Nephron (organoid): ENCODE data around the gene MYO18B.

Experiments
- H3K27ac Mint-ChIP-seq, 3 experiments: 2 replicates each; pipeline ENCODE4 v1.8.0; 2020; ENCODE audit warnings: mixed read lengths in 3 of 3, mild to moderate bottlenecking in 2 of 3, moderate library complexity in 1 of 3
- H3K27me3 Mint-ChIP-seq: 2 replicates; pipeline ENCODE4 v1.8.0; 2021; ENCODE audit warnings: low read depth, mild to moderate bottlenecking, moderate library complexity, mixed read lengths
- H3K36me3 Mint-ChIP-seq: 2 replicates; pipeline ENCODE4 v1.8.0; 2020; ENCODE audit warnings: low read depth, mixed read lengths
- H3K4me1 Mint-ChIP-seq: 2 replicates; pipeline ENCODE4 v1.8.0; 2020; ENCODE audit warnings: mixed read lengths
- H3K4me3 Mint-ChIP-seq, 3 experiments: 2 replicates each; pipeline ENCODE4 v1.8.0; 2020; ENCODE audit warnings: mild to moderate bottlenecking in 3 of 3, mixed read lengths in 3 of 3, moderate library complexity in 2 of 3
- H3K9me3 Mint-ChIP-seq: 2 replicates; pipeline ENCODE4 v1.8.0; 2020; ENCODE audit warnings: mixed read lengths
- CTCF ChIP-seq, 3 experiments: fragments of 200-600 bp; sonication (generic); IDR thresholded peaks; one replicate each; pipeline ENCODE4 v1.5.0; 2021; ENCODE audit warnings: antibody characterized with exemption in 3 of 3; ENCODE audit not compliant: unreplicated experiment in 3 of 3

The MYO18B gene

DNA sequence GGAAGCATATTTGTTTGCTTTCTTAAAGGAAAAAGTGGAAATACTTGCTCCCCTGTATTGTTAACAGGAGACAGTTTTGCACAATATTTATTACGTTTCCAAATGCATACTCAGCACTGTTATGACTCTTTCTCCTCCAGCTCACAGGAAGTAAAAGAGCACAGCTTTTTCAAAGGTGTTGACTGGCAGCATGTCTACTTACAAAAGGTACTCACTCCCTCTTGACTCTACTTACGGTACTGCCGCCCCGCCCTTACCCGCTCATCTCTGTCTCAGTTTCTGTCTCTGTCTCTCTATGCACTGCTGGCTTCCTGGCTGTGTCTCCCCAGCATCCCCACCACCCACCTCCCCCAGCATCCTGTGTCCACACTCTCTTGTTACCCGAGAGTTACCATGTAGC is 32.2 kb upstream of the MYO18B start:
- no peak for TF ChIP-seq CTCF (IDR thresholded peaks at IDR 0.05; ENCODE audit: unreplicated experiment in 3 of 3)
- peaks cover 15% of the 10 kb centered on the region for H3K36me3 Mint-ChIP-seq
- no peaks in the 10 kb centered on the region for H3K9me3 Mint-ChIP-seq
- no peak overlapping the region for H3K4me3 Mint-ChIP-seq
- H3K27me3 Mint-ChIP-seq, result peaks cover 5% of the 10 kb centered on the region
- H3K4me1 Mint-ChIP-seq, result peaks cover 22% of the 10 kb centered on the region
- H3K27ac Mint-ChIP-seq, result no peak overlapping the region

DNA sequence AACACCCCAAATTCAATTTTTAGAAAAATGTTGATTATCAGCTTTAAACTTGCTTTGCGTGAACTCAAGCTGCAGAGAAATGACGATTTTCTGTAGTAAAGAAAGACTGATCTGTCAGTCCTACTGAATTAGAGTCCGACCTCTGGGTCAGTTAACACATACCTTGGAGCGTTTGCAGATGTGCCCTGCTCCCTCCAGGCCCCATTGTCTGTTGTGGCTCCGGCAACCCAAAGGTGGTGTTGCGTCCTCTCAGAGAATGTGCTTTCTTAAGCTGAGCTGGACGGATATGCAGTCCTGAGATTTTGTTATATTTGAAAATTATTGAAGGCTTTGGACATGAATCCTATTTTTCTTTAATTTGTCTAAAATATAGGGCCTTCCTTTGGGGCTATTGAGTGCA is 31.5 kb upstream of the MYO18B start:
- Mint-ChIP-seq H3K4me3 (no peak overlapping the region), H3K9me3 (no peaks in the 10 kb centered on the region), H3K4me1 (peaks cover 23% of the 10 kb centered on the region), H3K27me3 (peaks cover 7% of the 10 kb centered on the region), H3K36me3 (peaks cover 15% of the 10 kb centered on the region), H3K27ac (no peak overlapping the region)
- no peak for TF ChIP-seq CTCF (IDR thresholded peaks at IDR 0.05; ENCODE audit: unreplicated experiment in 3 of 3)

- Mint-ChIP-seq H3K4me1 (peaks cover 26% of the 10 kb centered on the region), H3K27ac (no peak overlapping the region), H3K9me3 (no peaks in the 10 kb centered on the region), H3K4me3 (no peak overlapping the region), H3K27me3 (peaks cover 7% of the 10 kb centered on the region), H3K36me3 (peaks cover 18% of the 10 kb centered on the region)
- TF ChIP-seq CTCF (IDR thresholded peaks at IDR 0.05; ENCODE audit: unreplicated experiment in 3 of 3), result no peak
Measured at GRCh38 chr22:25711491-25711890, 30.5 kb upstream of the MYO18B start.

GRCh38 chr22:25712661-25713400 is 29.2 kb upstream of the MYO18B start:
- peaks cover 4% of the 10 kb centered on the region for H3K27me3 Mint-ChIP-seq
- no peaks in the 10 kb centered on the region for H3K9me3 Mint-ChIP-seq
- peaks cover 29% of the 10 kb centered on the region for H3K4me1 Mint-ChIP-seq
- no peak overlapping the region for H3K4me3 Mint-ChIP-seq
- TF ChIP-seq CTCF (IDR thresholded peaks at IDR 0.05; ENCODE audit: unreplicated experiment in 3 of 3), result no peak
- H3K36me3 Mint-ChIP-seq, result peaks cover 11% of the 10 kb centered on the region
- no peak overlapping the region for H3K27ac Mint-ChIP-seq

DNA sequence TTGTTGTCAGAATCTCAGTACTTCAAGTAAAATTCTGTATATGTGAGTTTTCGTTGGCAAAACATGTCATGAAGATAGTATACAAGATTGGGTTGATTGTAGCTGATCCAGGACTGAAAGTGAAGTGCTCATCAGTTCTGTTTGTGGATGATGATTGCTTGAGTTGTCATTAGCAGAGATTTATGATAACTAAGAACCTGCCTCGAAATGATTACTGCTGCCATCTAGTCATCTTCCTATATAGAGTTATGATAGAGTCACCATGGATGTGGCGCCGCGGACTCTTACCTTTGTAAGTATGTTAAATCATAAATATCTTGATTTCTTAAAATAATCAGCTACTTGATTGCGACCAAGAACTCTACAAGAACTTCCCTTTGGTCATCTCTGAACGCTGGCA is 27.9 kb upstream of the MYO18B start:
- no peak overlapping the region for H3K4me3 Mint-ChIP-seq
- no peaks in the 10 kb centered on the region for H3K9me3 Mint-ChIP-seq
- H3K27ac Mint-ChIP-seq, result peak overlapping the region in 2 of 3 experiments; percentile 31 to 79
- H3K4me1 Mint-ChIP-seq, result peaks cover 36% of the 10 kb centered on the region
- H3K27me3 Mint-ChIP-seq, result peaks cover 4% of the 10 kb centered on the region
- H3K36me3 Mint-ChIP-seq, result peaks cover 15% of the 10 kb centered on the region
- TF ChIP-seq CTCF (IDR thresholded peaks at IDR 0.05; ENCODE audit: unreplicated experiment in 3 of 3), result no peak

DNA sequence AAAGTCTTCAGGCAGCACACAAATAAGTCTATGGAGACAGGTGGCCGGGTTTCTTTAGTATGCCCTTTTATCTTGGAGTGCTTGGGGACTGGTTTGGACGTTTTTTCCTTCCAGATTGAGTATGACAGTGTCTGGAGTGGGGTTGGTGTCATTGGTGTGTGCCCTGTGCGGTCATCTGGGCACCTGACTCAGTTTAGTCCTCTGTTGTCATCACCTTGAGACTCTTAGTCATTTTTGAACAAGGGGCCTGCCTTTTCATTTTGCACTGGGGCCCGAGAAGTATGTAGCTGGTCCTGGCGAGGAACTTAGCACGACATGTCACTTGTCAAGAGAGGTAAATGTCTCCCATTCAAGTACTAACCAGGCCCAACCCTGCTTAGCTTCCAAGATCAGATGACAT is 27.2 kb upstream of the MYO18B start:
- H3K4me3 Mint-ChIP-seq, result no peak overlapping the region
- peaks cover 36% of the 10 kb centered on the region for H3K4me1 Mint-ChIP-seq
- no peak for TF ChIP-seq CTCF (IDR thresholded peaks at IDR 0.05; ENCODE audit: unreplicated experiment in 3 of 3)
- H3K27me3 Mint-ChIP-seq, result peaks cover 4% of the 10 kb centered on the region
- peak overlapping the region in 2 of 3 experiments; percentile 31 to 79 for H3K27ac Mint-ChIP-seq
- H3K36me3 Mint-ChIP-seq, result peaks cover 15% of the 10 kb centered on the region
- no peaks in the 10 kb centered on the region for H3K9me3 Mint-ChIP-seq
